Smooth muscle cell (in vitro differentiated cells): ENCODE data around the gene CTAGE1. TPM values are rescaled to one million over a fixed set of nuclear protein-coding genes. Genes with fewer than 3 reads are reported as not detected.

ENCODE experiments used
- DNase-seq: peaks from one replicate; lab custom pipeline; 2025; ENCODE audit not compliant: unreplicated experiment; lab: John Stamatoyannopoulos, UW
- H2AFZ ChIP-seq: fragments of 200-600 bp; sonication (generic); 2 replicates; pipeline ENCODE4 v1.6.0; 2016; ENCODE audit warnings: antibody characterized with exemption, low read depth, mild to moderate bottlenecking
- H3F3A ChIP-seq: fragments of 200-600 bp; sonication (generic); 2 replicates; pipeline ENCODE4 v1.6.0; 2017; ENCODE audit warnings: antibody characterized with exemption, low read depth
- H3K27ac ChIP-seq: fragments of 200-600 bp; sonication (generic); 2 replicates; pipeline ENCODE4 v1.5.1; 2016; ENCODE audit warnings: low read depth, mild to moderate bottlenecking
- H3K27me3 ChIP-seq: fragments of 200-600 bp; sonication (generic); 2 replicates; pipeline ENCODE4 v1.6.1; 2016; ENCODE audit warnings: low read depth, mild to moderate bottlenecking
- H3K36me3 ChIP-seq: fragments of 200-600 bp; sonication (generic); 2 replicates; pipeline ENCODE4 v1.5.1; 2016; ENCODE audit warnings: low read depth
- H3K4me1 ChIP-seq: fragments of 200-600 bp; sonication (generic); 2 replicates; pipeline ENCODE4 v1.5.1; 2016; ENCODE audit warnings: low read depth
- H3K4me2 ChIP-seq: fragments of 200-600 bp; sonication (generic); 2 replicates; pipeline ENCODE4 v1.6.0; 2016; ENCODE audit warnings: mild to moderate bottlenecking
- H3K4me3 ChIP-seq: fragments of 200-600 bp; sonication (generic); 2 replicates; pipeline ENCODE4 v1.5.1; 2016; ENCODE audit warnings: mild to moderate bottlenecking
- H3K79me2 ChIP-seq: fragments of 200-600 bp; sonication (generic); 2 replicates; pipeline ENCODE4 v1.6.0; 2016; ENCODE audit warnings: low read depth, mild to moderate bottlenecking
- H3K9ac ChIP-seq: fragments of 200-600 bp; sonication (generic); 2 replicates; pipeline ENCODE4 v1.6.0; 2016; ENCODE audit warnings: low read depth
- H3K9me3 ChIP-seq: fragments of 200-600 bp; sonication (generic); replicated peaks from 2 replicates; pipeline ENCODE4 v1.5.1; 2016; ENCODE audit warnings: low read depth
- H4K20me1 ChIP-seq: fragments of 200-600 bp; sonication (generic); 2 replicates; pipeline ENCODE4 v1.6.0; 2016; ENCODE audit warnings: low read depth
- WGBS: methylation state at CpG from one replicate; pipeline ENCODE4 v1.1.7; 2016; ENCODE audit warnings: low lambda C conversion rate; 5-methylcytosine and 5-hydroxymethylcytosine counted together
- polyA plus RNA-seq: library from polyadenylated mRNA; unstranded; fragments of >200 nt; fragmentation: Nextera tagmentation; extraction: Ambion mirVana; gene quantifications from 2 replicates; pipeline ENCODE4 v1.2.1, GENCODE V29; 2016
- total RNA-seq: library from RNA; depleted of rRNA; stranded (reverse); fragments of >200 nt; gene quantifications from 2 replicates; pipeline ENCODE4 v1.2.3, GENCODE V29; 2014
- TF ChIP-seq, protein P1 (sequence below): fragments of 200-600 bp; sonication (generic); IDR thresholded peaks from 2 replicates; pipeline ENCODE4 v1.5.1; 2017; ENCODE audit warnings: borderline replicate concordance, mild to moderate bottlenecking, antibody characterized with exemption; ENCODE audit not compliant: insufficient read depth, poor library complexity, severe bottlenecking

Gene CTAGE1
- total and polyA plus RNA-seq, 2 experiments from 2014 or later, result not detected

DNA sequence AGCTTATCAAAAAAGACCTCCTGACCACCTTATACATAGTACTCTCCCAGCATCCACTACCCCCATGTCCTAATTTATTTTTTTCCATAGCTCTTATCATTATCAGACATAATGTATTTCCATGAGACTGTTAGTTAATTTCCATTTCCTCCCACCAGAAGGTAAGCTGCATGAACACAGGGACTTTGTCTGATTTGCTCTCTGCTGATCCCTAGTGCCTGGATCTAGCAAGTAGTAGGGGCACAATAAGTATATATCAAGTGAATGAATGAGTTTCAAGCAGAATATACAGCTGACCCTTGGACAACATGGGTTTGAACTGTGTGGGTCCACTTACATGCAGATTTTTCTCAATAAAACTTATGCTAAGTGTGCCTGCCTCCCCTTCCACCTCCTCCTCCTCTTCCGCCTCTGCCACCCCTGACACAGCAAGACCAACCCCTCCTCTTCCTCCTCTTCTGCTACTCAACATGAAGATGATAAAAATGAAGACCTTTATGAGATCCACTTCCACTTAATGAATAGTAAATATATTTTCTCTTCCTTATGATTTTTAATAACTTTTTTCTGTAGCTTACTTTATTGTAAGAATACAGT is 53.8 kb downstream of the CTAGE1 start:
- DNase-seq, result no peak
- WGBS, result 100% methylated on average over 1 of the region's 1 CpG

More for the DNA sequence above, 53.8 kb downstream of the CTAGE1 start:
- H3K9me3 ChIP-seq, result no peaks in the 10 kb centered on the region
- H3K27me3 ChIP-seq, result peaks cover 8% of the 10 kb centered on the region
- no peak overlapping the region for H3K27ac ChIP-seq
- no peaks in the 10 kb centered on the region for H4K20me1 ChIP-seq
- H3K4me3 ChIP-seq, result no peak overlapping the region
- TF ChIP-seq, protein P1, sequence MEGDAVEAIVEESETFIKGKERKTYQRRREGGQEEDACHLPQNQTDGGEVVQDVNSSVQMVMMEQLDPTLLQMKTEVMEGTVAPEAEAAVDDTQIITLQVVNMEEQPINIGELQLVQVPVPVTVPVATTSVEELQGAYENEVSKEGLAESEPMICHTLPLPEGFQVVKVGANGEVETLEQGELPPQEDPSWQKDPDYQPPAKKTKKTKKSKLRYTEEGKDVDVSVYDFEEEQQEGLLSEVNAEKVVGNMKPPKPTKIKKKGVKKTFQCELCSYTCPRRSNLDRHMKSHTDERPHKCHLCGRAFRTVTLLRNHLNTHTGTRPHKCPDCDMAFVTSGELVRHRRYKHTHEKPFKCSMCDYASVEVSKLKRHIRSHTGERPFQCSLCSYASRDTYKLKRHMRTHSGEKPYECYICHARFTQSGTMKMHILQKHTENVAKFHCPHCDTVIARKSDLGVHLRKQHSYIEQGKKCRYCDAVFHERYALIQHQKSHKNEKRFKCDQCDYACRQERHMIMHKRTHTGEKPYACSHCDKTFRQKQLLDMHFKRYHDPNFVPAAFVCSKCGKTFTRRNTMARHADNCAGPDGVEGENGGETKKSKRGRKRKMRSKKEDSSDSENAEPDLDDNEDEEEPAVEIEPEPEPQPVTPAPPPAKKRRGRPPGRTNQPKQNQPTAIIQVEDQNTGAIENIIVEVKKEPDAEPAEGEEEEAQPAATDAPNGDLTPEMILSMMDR, result no peak
- H3F3A ChIP-seq, result no peaks in the 10 kb centered on the region
- H3K4me1 ChIP-seq, result no peaks in the 10 kb centered on the region
- H3K9ac ChIP-seq, result no peak overlapping the region
- no peak overlapping the region for H2AFZ ChIP-seq
- no peaks in the 10 kb centered on the region for H3K79me2 ChIP-seq
- no peak overlapping the region for H3K4me2 ChIP-seq
- no peaks in the 10 kb centered on the region for H3K36me3 ChIP-seq

Other genes with a start within 250 kb of the CTAGE1 start
- 48.5 and 52.5 TPM in 2 replicates for gene GATA6, start 248.3 kb downstream of the CTAGE1 start, total RNA-seq
- 39.2 and 49.9 TPM in 2 replicates for gene GATA6, start 248.3 kb downstream of the CTAGE1 start, polyA plus RNA-seq